ENCODE results near the gene TRMT112. TPM values are rescaled to one million over a fixed set of nuclear protein-coding genes. Genes with fewer than 3 reads are reported as not detected.

TRMT112 gene
- total and polyA plus RNA-seq, 2 of the 8 experiments (the other 6 are each of a cell fraction or from before 2014, with no cell fraction given): 300 to 650 TPM

- TF ChIP-seq SP1 (IDR thresholded peaks at IDR 0.05; ENCODE audit: low read depth, low read length) (no peak), E2F6 (IDR thresholded peaks at IDR 0.05) (no peak), NRF1 (IDR thresholded peaks at IDR 0.05; ENCODE audit: low read depth, low read length) (no peak), TEAD4 (IDR thresholded peaks at IDR 0.05; ENCODE audit: low read depth, low read length) (no peak), KDM5A (IDR thresholded peaks at IDR 0.05; ENCODE audit: low read length) (no peak)
- TF ChIP-seq, protein P1, sequence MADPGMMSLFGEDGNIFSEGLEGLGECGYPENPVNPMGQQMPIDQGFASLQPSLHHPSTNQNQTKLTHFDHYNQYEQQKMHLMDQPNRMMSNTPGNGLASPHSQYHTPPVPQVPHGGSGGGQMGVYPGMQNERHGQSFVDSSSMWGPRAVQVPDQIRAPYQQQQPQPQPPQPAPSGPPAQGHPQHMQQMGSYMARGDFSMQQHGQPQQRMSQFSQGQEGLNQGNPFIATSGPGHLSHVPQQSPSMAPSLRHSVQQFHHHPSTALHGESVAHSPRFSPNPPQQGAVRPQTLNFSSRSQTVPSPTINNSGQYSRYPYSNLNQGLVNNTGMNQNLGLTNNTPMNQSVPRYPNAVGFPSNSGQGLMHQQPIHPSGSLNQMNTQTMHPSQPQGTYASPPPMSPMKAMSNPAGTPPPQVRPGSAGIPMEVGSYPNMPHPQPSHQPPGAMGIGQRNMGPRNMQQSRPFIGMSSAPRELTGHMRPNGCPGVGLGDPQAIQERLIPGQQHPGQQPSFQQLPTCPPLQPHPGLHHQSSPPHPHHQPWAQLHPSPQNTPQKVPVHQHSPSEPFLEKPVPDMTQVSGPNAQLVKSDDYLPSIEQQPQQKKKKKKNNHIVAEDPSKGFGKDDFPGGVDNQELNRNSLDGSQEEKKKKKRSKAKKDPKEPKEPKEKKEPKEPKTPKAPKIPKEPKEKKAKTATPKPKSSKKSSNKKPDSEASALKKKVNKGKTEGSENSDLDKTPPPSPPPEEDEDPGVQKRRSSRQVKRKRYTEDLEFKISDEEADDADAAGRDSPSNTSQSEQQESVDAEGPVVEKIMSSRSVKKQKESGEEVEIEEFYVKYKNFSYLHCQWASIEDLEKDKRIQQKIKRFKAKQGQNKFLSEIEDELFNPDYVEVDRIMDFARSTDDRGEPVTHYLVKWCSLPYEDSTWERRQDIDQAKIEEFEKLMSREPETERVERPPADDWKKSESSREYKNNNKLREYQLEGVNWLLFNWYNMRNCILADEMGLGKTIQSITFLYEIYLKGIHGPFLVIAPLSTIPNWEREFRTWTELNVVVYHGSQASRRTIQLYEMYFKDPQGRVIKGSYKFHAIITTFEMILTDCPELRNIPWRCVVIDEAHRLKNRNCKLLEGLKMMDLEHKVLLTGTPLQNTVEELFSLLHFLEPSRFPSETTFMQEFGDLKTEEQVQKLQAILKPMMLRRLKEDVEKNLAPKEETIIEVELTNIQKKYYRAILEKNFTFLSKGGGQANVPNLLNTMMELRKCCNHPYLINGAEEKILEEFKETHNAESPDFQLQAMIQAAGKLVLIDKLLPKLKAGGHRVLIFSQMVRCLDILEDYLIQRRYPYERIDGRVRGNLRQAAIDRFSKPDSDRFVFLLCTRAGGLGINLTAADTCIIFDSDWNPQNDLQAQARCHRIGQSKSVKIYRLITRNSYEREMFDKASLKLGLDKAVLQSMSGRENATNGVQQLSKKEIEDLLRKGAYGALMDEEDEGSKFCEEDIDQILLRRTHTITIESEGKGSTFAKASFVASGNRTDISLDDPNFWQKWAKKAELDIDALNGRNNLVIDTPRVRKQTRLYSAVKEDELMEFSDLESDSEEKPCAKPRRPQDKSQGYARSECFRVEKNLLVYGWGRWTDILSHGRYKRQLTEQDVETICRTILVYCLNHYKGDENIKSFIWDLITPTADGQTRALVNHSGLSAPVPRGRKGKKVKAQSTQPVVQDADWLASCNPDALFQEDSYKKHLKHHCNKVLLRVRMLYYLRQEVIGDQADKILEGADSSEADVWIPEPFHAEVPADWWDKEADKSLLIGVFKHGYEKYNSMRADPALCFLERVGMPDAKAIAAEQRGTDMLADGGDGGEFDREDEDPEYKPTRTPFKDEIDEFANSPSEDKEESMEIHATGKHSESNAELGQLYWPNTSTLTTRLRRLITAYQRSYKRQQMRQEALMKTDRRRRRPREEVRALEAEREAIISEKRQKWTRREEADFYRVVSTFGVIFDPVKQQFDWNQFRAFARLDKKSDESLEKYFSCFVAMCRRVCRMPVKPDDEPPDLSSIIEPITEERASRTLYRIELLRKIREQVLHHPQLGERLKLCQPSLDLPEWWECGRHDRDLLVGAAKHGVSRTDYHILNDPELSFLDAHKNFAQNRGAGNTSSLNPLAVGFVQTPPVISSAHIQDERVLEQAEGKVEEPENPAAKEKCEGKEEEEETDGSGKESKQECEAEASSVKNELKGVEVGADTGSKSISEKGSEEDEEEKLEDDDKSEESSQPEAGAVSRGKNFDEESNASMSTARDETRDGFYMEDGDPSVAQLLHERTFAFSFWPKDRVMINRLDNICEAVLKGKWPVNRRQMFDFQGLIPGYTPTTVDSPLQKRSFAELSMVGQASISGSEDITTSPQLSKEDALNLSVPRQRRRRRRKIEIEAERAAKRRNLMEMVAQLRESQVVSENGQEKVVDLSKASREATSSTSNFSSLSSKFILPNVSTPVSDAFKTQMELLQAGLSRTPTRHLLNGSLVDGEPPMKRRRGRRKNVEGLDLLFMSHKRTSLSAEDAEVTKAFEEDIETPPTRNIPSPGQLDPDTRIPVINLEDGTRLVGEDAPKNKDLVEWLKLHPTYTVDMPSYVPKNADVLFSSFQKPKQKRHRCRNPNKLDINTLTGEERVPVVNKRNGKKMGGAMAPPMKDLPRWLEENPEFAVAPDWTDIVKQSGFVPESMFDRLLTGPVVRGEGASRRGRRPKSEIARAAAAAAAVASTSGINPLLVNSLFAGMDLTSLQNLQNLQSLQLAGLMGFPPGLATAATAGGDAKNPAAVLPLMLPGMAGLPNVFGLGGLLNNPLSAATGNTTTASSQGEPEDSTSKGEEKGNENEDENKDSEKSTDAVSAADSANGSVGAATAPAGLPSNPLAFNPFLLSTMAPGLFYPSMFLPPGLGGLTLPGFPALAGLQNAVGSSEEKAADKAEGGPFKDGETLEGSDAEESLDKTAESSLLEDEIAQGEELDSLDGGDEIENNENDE (IDR thresholded peaks at IDR 0.05; ENCODE audit: insufficient replicate concordance, low read length): no peak
These were observed 49.4 kb upstream of the TRMT112 start (continued) for GRCh38 chr11:64366751-64367150.
